Measurements from ENCODE around the gene ACOXL. TPM values are rescaled to one million over a fixed set of nuclear protein-coding genes. Genes with fewer than 3 reads are reported as not detected.

The ACOXL gene
- total RNA-seq, 4 donors from 2014 or later: 0.55 to 5.2 (median 1.1) TPM; not detected in 1

DNA sequence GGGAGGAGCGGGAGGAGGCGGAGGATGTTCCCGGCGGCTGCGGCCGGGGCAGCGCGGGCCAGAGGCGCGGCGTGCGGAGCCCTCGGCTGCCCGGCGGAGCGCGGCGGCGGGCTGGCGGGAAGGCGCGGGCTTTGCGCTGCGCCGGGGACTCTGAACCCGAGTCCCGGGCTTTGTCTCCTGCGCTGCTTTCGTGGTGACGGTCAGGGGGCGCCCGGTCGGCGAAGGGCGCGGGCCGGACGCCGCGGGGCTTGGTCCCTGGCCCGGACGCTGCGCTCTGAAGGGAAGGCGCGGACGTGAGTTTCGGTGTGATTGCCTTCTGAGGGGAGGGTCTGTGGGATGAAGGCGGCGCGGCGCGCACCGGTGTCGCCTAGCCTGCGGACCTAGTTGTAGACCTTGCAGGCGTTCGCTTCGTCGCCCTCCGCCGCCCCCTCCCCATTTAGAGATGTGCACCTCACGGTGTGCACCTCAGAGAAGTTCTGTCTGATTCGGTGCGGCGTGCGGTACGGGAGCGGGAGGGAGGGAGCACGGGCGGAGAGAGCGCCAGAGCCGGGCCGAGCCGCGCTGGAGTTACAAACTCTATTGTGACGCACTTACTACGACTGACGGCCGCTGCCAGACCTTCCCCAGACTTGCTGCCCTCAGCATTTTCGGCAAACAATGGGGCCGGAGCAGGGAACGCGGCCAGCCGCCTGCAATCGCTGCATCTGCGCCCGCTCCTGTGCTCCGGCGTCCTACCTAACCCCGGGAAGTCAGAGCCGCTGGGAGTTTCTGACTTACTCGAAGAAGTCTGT is 390.5 kb downstream of the ACOXL start:
- in situ Hi-C loops (cut with MboI; ENCODE audit: low pct_ligation_motif_present in 1 of 4, low pct_unique_long_range_greater_than_20kb in 1 of 4, low sequenced_read_pairs in 3 of 4): loop anchor here in 3 of 4 donors (25.0 kb wide), 3 partner anchors 311 to 589 kb away; no protein-coding TSS in a partner anchor

DNA sequence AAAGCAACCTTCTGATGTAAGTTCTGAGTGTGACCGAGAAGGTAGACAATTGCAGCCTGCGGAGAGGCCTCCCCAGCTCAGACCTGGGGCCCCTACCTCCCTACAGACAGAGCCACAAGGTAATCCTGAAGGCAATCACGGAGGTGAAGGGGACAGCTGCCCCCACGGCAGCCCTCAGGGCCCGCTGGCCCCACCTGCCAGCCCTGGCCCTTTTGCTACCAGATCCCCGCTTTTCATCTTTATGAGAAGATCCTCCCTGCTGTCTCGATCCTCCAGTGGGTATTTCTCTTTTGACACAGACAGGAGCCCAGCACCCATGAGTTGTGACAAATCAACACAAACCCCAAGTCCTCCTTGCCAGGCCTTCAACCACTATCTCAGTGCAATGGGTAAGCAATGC is 391.4 kb downstream of the ACOXL start:
- Histone ChIP-seq H3K4me1 (peaks cover 6 to 39% (median 26%) of the 10 kb centered on the region in 4 donors), H3K4me3 (peak overlapping the region in 1 of 4 donors; percentile 73), H3K36me3 (peaks cover 0 to 31% (median 2%) of the 10 kb centered on the region in 4 donors), H3K27me3 (peaks cover 15% of the 10 kb centered on the region), H3K27ac (no peak overlapping the region), H3K9me3 (no peaks in the 10 kb centered on the region)
- DNase-seq: no peak
- in situ Hi-C loops (cut with MboI; ENCODE audit: low pct_ligation_motif_present in 1 of 4, low pct_unique_long_range_greater_than_20kb in 1 of 4, low sequenced_read_pairs in 3 of 4) (loop anchor here in 3 of 4 donors (25.0 kb wide), 3 partner anchors 311 to 589 kb away; no protein-coding TSS in a partner anchor), intact Hi-C loops (cut with DNase I; ENCODE audit: low total_unique reads) (no loop called here)
- no peak for TF ChIP-seq POLR2AphosphoS5 (IDR thresholded peaks at IDR 0.05)
- TF ChIP-seq, protein P1, sequence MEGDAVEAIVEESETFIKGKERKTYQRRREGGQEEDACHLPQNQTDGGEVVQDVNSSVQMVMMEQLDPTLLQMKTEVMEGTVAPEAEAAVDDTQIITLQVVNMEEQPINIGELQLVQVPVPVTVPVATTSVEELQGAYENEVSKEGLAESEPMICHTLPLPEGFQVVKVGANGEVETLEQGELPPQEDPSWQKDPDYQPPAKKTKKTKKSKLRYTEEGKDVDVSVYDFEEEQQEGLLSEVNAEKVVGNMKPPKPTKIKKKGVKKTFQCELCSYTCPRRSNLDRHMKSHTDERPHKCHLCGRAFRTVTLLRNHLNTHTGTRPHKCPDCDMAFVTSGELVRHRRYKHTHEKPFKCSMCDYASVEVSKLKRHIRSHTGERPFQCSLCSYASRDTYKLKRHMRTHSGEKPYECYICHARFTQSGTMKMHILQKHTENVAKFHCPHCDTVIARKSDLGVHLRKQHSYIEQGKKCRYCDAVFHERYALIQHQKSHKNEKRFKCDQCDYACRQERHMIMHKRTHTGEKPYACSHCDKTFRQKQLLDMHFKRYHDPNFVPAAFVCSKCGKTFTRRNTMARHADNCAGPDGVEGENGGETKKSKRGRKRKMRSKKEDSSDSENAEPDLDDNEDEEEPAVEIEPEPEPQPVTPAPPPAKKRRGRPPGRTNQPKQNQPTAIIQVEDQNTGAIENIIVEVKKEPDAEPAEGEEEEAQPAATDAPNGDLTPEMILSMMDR (IDR thresholded peaks at IDR 0.05): no peak
- TF ChIP-seq EP300 (IDR thresholded peaks at IDR 0.05; ENCODE audit: low read depth): no peak
- TF ChIP-seq POLR2A (IDR thresholded peaks at IDR 0.05): no peak
- WGBS, 2 donors (ENCODE audit: low coverage in 1 of 2): 70 to 88% methylated on average over 2 to 7 of the region's 7 CpGs

More for the DNA sequence above, 390.5 kb downstream of the ACOXL start:
- Histone ChIP-seq H3K27ac (peak overlapping the region; percentile 83 to 90 (median 86)), H3K4me3 (peak overlapping the region; percentile 23 to 73 (median 70)), H3K9me3 (no peaks in the 10 kb centered on the region), H3K27me3 (peaks cover 25% of the 10 kb centered on the region), H3K4me1 (peaks cover 11 to 48% (median 35%) of the 10 kb centered on the region in 4 donors), H3K36me3 (peaks cover 0 to 25% (median 2%) of the 10 kb centered on the region in 4 donors)
- 2% methylated on average over 30 of the region's 92 CpGs; no CpG with 5 or more reads in 1 of the 2 donors for WGBS, 2 donors (ENCODE audit: low coverage in 1 of 2)
- peak; percentile 59 to 60 (median 60) for TF ChIP-seq POLR2AphosphoS5 (IDR thresholded peaks at IDR 0.05)
- TF ChIP-seq POLR2A (IDR thresholded peaks at IDR 0.05): peak; percentile 36
- TF ChIP-seq, protein P1 (IDR thresholded peaks at IDR 0.05): no peak
- intact Hi-C loops (cut with DNase I; ENCODE audit: low total_unique reads): no loop called here
- DNase-seq: peak; percentile 74

DNA sequence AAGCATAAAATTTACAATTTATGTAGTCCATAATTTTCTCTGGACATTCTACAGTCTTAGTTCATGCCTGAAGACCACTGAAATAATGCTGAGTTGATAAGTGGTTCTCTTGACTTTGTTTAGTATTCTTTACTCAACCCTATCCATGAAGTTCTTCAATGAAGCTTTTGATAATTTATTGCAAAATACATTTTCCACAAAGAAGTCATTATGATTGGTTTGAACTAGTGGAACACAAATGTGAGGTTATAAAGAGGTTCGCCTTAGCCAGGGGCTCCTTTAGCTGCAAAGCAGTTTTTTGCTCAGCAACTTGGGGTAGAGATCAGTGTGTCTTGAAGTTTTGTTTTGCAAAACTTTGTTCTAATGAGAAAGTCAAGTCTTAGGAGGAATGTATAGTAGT is 394.2 kb downstream of the ACOXL start:
- Histone ChIP-seq H3K27me3 (no peaks in the 10 kb centered on the region), H3K4me3 (no peak overlapping the region), H3K9me3 (no peaks in the 10 kb centered on the region), H3K27ac (no peak overlapping the region), H3K36me3 (peaks cover 0 to 32% (median 4%) of the 10 kb centered on the region in 4 donors), H3K4me1 (peaks cover 0 to 17% (median 11%) of the 10 kb centered on the region in 4 donors)
- in situ Hi-C loops (cut with MboI; ENCODE audit: low pct_ligation_motif_present in 1 of 4, low pct_unique_long_range_greater_than_20kb in 1 of 4, low sequenced_read_pairs in 3 of 4): loop anchor here in 1 of 4 donors (25.0 kb wide), 1 partner anchor 314 kb away; no protein-coding TSS in a partner anchor
- WGBS, 2 donors (ENCODE audit: low coverage in 1 of 2): 87 to 100% methylated on average over 1 of the region's 1 CpG
- TF ChIP-seq POLR2AphosphoS5 (IDR thresholded peaks at IDR 0.05) (no peak), POLR2A (IDR thresholded peaks at IDR 0.05) (no peak), EP300 (IDR thresholded peaks at IDR 0.05; ENCODE audit: low read depth) (no peak)
- TF ChIP-seq, protein P1 (IDR thresholded peaks at IDR 0.05): no peak
- DNase-seq: no peak
- intact Hi-C loops (cut with DNase I; ENCODE audit: low total_unique reads): no loop called here

DNA sequence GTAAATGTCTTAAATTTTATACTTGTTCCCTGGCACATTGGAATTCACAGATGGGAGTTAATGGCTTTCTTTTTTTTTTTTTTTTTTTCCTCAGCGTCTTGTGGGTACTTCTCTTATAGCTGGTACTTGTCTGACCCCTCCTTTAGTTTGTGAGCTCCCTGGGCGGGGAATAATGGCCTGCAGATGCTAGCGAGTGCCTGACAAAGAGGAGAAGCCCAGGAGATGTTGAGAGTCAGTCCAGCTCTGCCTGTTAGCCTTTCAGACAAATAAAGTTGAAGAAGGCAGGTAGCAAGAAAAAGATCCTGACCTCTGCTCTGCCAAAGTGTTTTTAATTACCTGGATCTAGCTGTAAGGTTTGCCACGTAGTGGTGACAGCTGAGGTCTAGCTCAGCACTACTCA is 395.0 kb downstream of the ACOXL start:
- DNase-seq: no peak
- 86 to 87% methylated on average over 4 of the region's 4 CpGs for WGBS, 2 donors (ENCODE audit: low coverage in 1 of 2)
- intact Hi-C loops (cut with DNase I; ENCODE audit: low total_unique reads): no loop called here
- Histone ChIP-seq H3K27ac (no peak overlapping the region), H3K9me3 (no peaks in the 10 kb centered on the region), H3K4me1 (peaks cover 0 to 12% (median 8%) of the 10 kb centered on the region in 4 donors), H3K36me3 (peaks cover 0 to 32% (median 5%) of the 10 kb centered on the region in 4 donors), H3K27me3 (no peaks in the 10 kb centered on the region), H3K4me3 (no peak overlapping the region)
- no peak for TF ChIP-seq POLR2A (IDR thresholded peaks at IDR 0.05)
- in situ Hi-C loops (cut with MboI; ENCODE audit: low pct_ligation_motif_present in 1 of 4, low pct_unique_long_range_greater_than_20kb in 1 of 4, low sequenced_read_pairs in 3 of 4): loop anchor here in 1 of 4 donors (25.0 kb wide), 1 partner anchor 315 kb away; no protein-coding TSS in a partner anchor

All from transverse colon (tissue), 4 donors.